UCSD-AML1 (cell line): ENCODE measurements around the gene B4GALNT3.

Source experiments
- DNase-seq: peaks from one replicate; lab custom pipeline; 2025; ENCODE audit not compliant: unreplicated experiment; lab: John Stamatoyannopoulos, UW

B4GALNT3 gene

GRCh38 chr12:537772-538171, 78.0 kb downstream of the B4GALNT3 start:
- DNase-seq = no peak

GRCh38 chr12:538731-539539, 79.2 kb downstream of the B4GALNT3 start:
- peak; percentile 62 for DNase-seq

DNA sequence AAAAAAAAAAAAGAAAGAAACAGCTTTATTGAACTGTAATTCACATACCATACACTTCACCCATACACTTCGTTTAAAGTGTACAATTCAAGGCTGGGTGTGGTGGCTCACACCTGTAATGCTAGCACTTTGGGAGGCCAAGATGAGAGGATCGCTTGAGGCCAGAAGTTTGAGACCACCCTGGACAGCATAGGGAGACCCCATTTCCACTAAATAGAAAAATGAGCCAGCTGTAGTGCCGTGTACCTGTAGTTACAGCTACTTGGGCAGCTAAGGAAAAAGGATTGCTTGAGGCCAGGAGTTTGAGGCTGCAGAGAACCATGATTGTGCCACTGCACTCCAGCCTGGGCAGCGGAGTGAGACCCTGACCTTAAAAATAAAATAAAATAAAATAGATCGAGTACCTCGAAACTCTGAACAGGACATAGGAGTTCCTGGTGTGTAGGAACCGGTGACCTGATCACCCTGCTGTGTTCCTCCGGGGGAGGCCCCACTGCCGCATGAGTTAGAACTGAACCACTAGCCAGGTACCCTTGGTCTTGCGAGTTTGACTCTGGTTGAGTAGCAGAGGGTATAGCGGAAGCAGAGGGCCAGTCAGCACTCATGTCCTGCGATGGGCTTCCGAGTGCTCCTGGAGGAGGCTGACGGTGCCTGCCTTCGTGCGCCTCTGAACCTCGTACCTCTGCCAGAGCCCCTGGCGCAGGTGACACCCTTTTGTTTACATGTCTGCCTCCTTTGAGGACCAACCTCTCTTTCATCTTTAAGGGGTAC, 80.0 kb downstream of the B4GALNT3 start:
- DNase-seq = no peak

DNA sequence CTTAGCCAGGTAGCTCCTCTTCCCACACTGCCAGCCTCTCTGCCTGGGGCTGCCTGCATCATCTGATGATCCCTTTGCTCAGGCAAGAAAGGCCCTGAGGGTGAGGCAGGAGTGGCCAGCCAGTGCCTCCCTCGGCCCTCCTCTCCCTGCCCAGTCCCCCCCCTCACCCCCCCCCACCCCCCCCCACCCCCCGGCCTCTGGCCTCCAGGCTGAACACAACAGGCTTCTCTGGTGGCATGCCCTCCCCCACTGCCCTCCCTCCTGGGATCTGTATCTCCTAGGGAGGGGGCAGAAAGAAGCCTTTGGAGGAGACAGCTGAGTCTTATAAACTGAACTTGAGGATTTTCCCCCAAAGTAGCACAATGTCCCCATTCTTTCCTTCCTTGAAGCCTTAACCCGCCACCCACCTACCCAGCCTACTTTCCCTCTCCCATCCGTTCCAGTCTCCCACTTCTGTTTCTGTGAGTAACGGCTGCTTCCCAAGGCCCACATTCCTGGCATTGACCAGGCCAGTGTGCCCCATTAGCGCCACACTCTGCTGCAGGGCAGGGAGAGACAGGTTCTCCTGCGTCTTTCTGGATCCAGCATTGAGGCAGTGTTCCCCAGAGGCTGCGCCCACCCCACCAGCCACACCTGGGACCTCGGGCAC, 82.1 kb downstream of the B4GALNT3 start:
- no peak for DNase-seq

DNA sequence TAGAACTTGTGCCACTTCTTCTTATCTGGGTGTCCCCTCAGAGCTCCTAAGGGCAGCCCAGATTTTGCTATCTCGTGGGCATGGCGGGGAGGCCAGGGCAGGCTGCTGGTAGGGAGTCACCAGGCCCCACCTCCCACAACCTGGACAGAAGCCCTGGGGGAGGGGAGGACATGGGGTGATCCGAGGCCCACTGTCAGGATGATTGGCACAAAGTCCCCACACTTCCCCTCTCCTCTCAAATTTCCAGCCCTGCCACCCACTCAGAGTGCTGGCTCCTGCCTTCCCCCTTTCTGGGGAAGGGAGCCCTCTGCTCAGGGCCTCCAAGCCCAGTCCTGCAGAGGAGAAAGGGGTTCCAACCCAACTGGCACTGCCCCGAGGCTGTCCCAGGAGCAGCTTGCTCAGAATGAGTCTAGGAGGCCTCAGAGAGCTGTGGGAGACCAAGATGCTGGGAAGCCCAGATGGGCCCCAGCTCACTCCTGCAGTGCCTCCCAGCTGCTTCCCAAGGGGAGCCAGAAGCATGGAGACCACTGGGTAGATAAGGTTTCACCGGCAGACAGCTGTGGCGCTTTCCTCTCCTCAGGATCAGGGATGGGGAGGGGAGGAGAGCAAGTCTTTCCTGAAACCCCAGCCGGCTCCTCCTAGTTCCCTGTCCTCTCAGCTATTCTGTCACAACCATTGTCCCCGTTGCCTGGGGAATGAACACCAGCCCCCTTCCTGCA, 82.8 kb downstream of the B4GALNT3 start:
- DNase-seq = no peak

DNA sequence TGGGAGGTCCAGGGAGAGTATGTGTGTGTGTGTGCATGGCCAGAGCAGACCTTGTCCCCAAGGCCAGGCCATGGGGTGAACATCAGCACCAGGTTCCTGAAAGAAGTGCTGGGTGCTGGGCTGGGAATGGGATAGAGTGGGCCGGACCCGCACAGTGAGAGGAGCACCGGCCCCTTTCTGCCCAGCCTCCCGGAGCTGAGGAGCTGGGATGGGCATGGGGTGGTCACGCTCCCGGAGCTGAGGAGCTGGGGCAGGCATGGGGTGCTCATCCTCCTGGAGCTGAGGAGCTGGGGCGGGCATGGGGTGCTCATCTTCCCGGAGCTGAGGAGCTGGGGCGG, 83.3 kb downstream of the B4GALNT3 start:
- DNase-seq = no peak

- no peak for DNase-seq
Measured at GRCh38 chr12:544142-544541, 84.4 kb downstream of the B4GALNT3 start.

GRCh38 chr12:544941-545635, 85.3 kb downstream of the B4GALNT3 start:
- no peak for DNase-seq

DNA sequence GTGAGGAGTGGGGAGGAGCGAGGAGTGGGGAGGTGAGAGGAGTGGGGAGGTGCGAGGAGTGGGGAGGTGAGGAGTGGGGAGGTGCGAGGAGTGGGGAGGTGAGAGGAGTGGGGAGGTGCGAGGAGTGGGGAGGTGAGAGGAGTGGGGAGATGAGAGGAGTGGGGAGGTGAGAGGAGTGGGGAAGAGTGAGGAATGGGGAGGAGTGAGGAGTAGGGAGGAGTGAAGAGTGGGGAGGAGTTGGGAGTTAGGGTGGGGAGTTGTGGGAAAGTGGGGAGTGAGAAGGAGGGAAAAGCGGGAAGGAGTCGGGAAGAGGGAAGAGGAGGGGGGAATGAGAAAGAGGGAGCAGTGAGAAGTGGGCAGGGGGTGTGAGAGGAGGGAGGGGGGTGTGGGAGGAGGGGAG, 86.1 kb downstream of the B4GALNT3 start:
- DNase-seq = no peak

- no peak for DNase-seq
Measured at GRCh38 chr12:546265-546919, 86.7 kb downstream of the B4GALNT3 start.

DNA sequence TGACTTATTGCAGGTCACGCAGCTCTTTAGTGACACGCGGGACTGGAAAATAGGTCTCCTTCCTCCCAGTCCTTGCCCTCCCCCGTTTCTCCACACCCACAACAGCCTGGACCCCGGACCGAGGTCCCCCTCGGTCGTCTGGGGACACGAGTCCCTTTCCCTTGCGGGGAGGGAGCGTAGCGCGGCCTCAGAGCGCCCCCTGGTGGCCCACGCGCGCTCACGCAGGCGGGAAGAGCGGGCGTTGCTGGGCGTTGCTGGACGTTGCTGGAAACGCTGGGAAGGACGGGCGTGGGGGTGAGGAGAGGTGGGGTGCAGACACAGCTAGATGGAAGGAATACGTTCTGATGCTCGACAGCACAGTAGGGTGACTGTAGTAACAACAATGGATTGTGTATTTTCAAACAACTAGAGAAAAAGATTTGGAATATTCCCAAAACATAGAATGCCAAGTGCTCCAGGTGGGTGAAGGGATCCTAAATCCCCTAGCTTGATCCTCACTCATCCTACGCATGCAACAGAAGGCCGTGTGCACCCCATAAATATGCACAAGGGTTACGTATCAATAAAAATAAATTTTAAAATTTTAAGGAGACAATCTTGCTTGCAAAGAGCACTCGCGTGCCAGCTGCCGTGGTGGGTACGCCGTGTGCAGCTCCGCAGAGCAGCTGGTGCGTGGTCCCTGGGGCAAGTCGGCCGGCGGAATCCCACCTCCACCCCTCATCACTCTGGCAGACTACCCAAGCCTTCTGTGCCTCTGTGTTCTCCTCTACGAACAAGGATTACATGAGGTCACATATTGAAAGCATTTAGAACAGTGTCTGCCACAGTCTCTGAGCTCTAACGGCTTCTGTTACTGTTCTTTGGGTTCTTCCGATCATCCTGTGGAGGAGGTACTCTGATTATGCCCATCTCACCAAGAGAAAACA, 87.4 kb downstream of the B4GALNT3 start:
- DNase-seq = peak; percentile 83

DNA sequence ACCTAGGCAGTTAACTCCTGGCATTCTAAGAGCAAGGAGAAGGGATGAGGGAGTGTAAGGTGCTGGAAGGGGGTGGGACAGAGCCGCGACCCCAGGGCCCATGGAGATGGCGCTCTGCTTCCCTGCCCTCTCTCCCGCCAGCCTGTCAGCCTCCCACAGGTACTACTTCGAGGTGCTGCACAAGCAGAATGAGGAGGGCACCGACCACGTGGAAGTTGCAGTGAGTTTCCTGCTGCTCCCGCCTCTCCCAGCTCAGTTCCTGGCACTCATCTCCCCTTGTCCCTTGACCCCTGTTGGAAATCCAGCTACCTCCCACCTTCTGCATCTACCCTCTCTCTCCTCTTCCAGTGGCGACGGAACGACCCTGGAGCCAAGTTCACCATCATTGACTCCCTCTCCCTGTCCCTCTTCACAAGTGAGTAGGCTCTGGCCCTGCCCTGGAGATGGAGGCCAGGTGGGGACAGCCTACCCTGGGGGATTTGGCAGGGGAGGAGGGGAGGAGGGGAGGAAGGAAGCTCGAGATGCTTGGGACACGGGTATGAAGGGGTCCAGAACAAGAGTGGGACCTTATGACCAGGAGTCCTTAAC, 88.2 kb downstream of the B4GALNT3 start:
- DNase-seq = no peak

- DNase-seq = no peak
Measured at GRCh38 chr12:549476-550082, 89.8 kb downstream of the B4GALNT3 start.

DNA sequence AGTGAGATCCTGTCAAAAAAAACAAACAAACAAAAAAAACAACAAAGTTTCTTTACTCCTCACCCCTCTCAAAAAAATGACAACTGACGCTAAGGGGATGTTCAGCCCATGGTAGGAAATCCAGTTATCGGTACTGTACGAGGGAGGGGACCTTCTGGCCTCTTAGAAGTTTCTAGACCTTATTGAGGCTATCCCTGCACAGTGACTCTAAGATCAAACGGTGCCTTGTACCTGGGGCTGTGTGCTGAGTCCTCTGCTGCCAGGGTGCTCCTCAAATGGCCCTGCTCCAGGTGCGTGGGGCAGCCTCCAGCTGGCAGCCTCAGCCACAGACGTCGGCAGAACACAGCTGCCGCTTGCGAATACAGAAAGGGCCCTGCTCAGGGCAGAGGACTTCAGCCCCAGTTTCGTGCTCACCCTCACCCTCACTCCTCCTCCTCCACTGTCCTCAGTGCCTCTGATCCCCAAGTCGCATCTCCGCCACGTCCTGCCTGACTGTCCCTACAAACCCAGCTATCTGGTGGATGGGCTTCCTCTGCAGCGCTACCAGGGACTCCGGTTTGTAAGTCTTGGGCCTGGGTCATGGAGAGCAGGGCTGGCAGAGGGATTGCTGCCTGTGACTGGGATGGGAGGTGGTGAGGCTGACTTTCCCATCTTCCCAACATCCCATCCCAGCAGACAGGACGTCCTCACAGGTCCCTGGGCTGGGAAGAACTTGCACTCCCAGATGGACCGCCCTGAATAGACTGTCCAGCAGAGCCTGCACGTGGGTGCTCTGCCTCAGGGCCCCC, 90.9 kb downstream of the B4GALNT3 start:
- no peak for DNase-seq

DNA sequence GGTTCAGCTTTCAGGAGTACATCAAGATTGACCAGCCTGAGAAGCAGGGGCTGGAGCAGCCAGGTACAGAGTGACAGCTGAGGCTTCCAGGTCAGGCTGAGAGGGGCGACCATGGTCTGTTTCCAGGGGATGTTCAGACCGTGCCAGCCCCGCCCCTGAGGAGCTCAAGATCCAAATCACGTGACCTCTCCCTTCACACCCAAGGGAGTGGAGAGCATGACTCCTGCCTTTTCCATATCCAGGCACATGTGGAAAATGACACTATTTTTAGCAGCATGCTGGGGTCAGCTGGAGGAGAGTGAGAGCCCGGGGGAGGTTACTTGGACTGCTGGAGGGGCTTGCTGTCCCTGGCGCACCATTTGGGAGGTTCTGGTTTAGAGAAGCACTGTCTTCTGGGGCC, 92.7 kb downstream of the B4GALNT3 start:
- DNase-seq = no peak

- peak; percentile 79 for DNase-seq
Measured at GRCh38 chr12:553216-554000, 93.7 kb downstream of the B4GALNT3 start.

GRCh38 chr12:554001-554285, 94.2 kb downstream of the B4GALNT3 start:
- DNase-seq = no peak
